ENCODE data around the gene SCAMP5. TPM values are rescaled to one million over a fixed set of nuclear protein-coding genes. Genes with fewer than 3 reads are reported as not detected.
A peak's percentile ranks its signal among the peaks of the same experiment; 100 is the strongest.

Gene SCAMP5
- total RNA-seq, 4 donors from 2014 or later = 1.5 to 14.1 (median 8.8) TPM

GRCh38 chr15:74964794-74965193 is 30.6 kb upstream of the SCAMP5 start:
- TF ChIP-seq POLR2A (IDR thresholded peaks at IDR 0.05) (no peak), EP300 (IDR thresholded peaks at IDR 0.05) (no peak)
- TF ChIP-seq, protein P1, sequence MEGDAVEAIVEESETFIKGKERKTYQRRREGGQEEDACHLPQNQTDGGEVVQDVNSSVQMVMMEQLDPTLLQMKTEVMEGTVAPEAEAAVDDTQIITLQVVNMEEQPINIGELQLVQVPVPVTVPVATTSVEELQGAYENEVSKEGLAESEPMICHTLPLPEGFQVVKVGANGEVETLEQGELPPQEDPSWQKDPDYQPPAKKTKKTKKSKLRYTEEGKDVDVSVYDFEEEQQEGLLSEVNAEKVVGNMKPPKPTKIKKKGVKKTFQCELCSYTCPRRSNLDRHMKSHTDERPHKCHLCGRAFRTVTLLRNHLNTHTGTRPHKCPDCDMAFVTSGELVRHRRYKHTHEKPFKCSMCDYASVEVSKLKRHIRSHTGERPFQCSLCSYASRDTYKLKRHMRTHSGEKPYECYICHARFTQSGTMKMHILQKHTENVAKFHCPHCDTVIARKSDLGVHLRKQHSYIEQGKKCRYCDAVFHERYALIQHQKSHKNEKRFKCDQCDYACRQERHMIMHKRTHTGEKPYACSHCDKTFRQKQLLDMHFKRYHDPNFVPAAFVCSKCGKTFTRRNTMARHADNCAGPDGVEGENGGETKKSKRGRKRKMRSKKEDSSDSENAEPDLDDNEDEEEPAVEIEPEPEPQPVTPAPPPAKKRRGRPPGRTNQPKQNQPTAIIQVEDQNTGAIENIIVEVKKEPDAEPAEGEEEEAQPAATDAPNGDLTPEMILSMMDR (IDR thresholded peaks at IDR 0.05) = no peak
- 6 to 13% methylated on average over 3 of the region's 3 CpGs for WGBS, 2 donors

DNA sequence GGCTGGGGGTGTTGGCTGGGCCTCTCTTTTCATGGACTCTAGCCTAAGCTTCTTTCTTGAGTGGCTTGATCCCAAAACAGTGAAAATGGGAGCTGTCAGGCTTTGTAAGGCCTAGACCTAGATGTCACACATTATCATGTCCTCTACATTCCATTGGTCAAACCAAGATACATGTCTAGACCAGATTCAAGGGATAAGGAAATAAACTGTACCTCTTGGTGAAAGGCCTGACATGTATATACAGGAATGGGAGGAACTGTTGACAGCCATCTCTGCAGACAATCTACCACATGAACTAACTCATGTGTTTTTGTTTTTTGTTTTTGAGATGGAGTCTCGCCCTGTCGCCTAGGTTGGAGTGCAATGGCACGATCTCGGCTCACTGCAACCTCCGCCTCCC is 27.7 kb upstream of the SCAMP5 start:
- Histone ChIP-seq H3K27me3 (no peaks in the 10 kb centered on the region), H3K4me1 (peaks cover 0 to 8% (median 0%) of the 10 kb centered on the region in 4 donors), H3K9me3 (no peaks in the 10 kb centered on the region), H3K4me3 (no peak overlapping the region), H3K27ac (no peak overlapping the region), H3K36me3 (no peaks in the 10 kb centered on the region)
- no peak for TF ChIP-seq EP300 (IDR thresholded peaks at IDR 0.05)
- TF ChIP-seq, protein P1 (IDR thresholded peaks at IDR 0.05) = no peak
- TF ChIP-seq POLR2A (IDR thresholded peaks at IDR 0.05) = no peak
- WGBS, 2 donors = 88 to 97% methylated on average over 5 of the region's 5 CpGs
- no peak for DNase-seq (ENCODE audit: low spot score in 2 of 2)

More at GRCh38 chr15:74964794-74965193, 30.6 kb upstream of the SCAMP5 start:
- Histone ChIP-seq H3K27ac (peak overlapping the region in 2 of 4 donors; percentile 11 to 64), H3K27me3 (no peaks in the 10 kb centered on the region), H3K4me1 (peaks cover 0 to 14% (median 0%) of the 10 kb centered on the region in 4 donors), H3K4me3 (no peak overlapping the region), H3K9me3 (no peaks in the 10 kb centered on the region), H3K36me3 (no peaks in the 10 kb centered on the region)
- DNase-seq (ENCODE audit: low spot score in 2 of 2) = no peak

GRCh38 chr15:74976159-74976558 is 19.2 kb upstream of the SCAMP5 start:
- H3K4me3 ChIP-seq = no peak overlapping the region
- TF ChIP-seq, protein P1 (IDR thresholded peaks at IDR 0.05) = no peak
- TF ChIP-seq EP300 (IDR thresholded peaks at IDR 0.05) = no peak
- TF ChIP-seq POLR2A (IDR thresholded peaks at IDR 0.05) = no peak
- peaks cover 0 to 15% (median 0%) of the 10 kb centered on the region in 4 donors for H3K4me1 ChIP-seq
- H3K36me3 ChIP-seq = no peaks in the 10 kb centered on the region
- DNase-seq (ENCODE audit: low spot score in 2 of 2) = no peak
- WGBS, 2 donors = 73 to 78% methylated on average over 1 of the region's 1 CpG
- no peak overlapping the region for H3K27ac ChIP-seq
- no peaks in the 10 kb centered on the region for H3K27me3 ChIP-seq
- H3K9me3 ChIP-seq = no peaks in the 10 kb centered on the region

DNA sequence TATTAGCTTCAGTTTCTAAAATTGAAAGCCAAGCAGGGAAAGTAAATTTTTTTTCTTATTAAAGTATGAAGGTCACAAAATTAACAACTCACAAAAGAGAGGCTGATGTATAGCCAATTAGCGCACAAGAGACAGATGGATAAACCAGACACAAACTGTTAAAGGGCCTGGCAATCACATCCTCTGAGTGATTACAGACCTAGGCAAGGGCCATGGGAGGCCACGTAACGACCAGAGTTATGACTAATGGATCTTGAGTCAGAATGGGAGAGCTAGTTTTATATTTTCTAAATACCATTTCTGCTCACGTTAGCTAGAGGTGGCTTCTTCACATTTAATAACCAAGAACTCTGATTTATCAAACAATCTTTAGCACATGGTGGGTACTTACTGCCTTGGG is 17.8 kb upstream of the SCAMP5 start:
- no peak for DNase-seq (ENCODE audit: low spot score in 2 of 2)
- peak overlapping the region in 1 of 4 donors; percentile 50 for H3K27ac ChIP-seq
- TF ChIP-seq EP300 (IDR thresholded peaks at IDR 0.05) (no peak), POLR2A (IDR thresholded peaks at IDR 0.05) (no peak)
- TF ChIP-seq, protein P1 (IDR thresholded peaks at IDR 0.05) = no peak
- H3K36me3 ChIP-seq = no peaks in the 10 kb centered on the region
- WGBS, 2 donors = 41 to 46% methylated on average over 4 of the region's 4 CpGs
- H3K9me3 ChIP-seq = no peaks in the 10 kb centered on the region
- H3K27me3 ChIP-seq = no peaks in the 10 kb centered on the region
- no peak overlapping the region for H3K4me3 ChIP-seq
- peaks cover 0 to 15% (median 0%) of the 10 kb centered on the region in 4 donors for H3K4me1 ChIP-seq

DNA sequence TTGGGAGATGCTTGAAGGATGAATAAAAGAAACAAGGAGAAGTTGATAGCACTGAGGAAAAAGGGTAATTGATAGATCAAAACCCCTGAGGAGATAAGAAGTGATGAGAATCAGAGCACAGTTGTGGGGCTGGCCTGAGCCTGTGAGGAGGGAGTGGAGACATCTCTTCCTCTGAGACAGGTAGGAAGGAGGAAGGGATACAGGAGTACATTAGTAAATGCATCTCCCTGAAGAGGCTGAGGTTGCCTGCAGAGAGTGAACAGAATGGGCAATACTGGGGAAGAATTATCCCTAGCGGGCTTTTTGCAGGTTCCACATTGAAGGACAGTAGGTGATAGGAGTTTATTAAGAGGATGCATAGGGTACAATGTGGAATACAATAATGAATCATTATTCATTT is 17.3 kb upstream of the SCAMP5 start:
- DNase-seq (ENCODE audit: low spot score in 2 of 2) = no peak
- TF ChIP-seq, protein P1 (IDR thresholded peaks at IDR 0.05) = no peak
- TF ChIP-seq EP300 (IDR thresholded peaks at IDR 0.05) (no peak), POLR2A (IDR thresholded peaks at IDR 0.05) (no peak)
- Histone ChIP-seq H3K4me1 (peaks cover 0 to 15% (median 0%) of the 10 kb centered on the region in 4 donors), H3K27me3 (no peaks in the 10 kb centered on the region), H3K9me3 (no peaks in the 10 kb centered on the region), H3K36me3 (no peaks in the 10 kb centered on the region), H3K4me3 (no peak overlapping the region), H3K27ac (peak overlapping the region in 2 of 4 donors; percentile 44 to 50)
- WGBS, 2 donors = 58 to 69% methylated on average over 1 of the region's 1 CpG

Measured in tibial nerve (tissue), 4 donors.